ENCODE data around the gene CRYGS. TPM values are rescaled to one million over a fixed set of nuclear protein-coding genes. Genes with fewer than 3 reads are reported as not detected.
A peak's percentile ranks its signal among the peaks of the same experiment; 100 is the strongest.

The CRYGS gene
- total and polyA plus RNA-seq, 2 experiments from 2014 or later, result 2.0 to 2.9 TPM

DNA sequence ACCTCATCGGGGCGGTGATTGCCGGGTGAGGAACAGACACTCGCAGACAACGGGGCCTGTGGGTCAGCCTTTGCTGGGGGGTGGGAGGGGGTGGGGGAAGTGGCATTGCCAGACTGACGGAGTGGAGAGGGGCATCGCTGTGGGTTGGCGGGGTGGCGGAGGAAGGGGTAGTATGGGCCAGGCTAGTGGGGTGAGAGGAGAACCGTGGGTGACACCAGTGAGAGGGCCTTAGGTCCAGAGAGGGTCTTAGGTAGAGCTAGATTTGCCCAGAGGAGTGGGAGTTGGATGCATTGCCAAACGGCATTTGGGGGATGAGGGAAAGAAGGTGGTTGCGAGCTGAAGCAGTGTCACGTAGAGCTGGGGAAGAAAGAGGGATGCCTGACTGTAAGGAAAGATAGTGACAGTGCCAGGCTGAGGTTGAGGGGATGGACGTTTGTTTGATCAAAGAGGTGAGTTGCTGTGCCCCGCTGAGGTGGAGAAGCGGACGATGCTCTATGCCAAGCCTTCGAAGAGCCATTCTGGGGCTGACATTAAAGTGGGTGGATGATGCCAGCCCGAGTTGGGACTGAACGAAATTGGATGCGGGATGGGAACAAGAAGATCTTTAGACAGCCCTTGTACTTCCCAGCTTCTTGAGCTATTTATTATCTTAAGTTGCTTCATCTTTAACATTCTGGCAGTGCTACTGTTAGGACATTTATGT, 26.9 kb upstream of the CRYGS start (continued):
- no peak for TF ChIP-seq CREB1 (CRISPR knock-in tag; IDR thresholded peaks at IDR 0.05; ENCODE audit: low read depth)

DNA sequence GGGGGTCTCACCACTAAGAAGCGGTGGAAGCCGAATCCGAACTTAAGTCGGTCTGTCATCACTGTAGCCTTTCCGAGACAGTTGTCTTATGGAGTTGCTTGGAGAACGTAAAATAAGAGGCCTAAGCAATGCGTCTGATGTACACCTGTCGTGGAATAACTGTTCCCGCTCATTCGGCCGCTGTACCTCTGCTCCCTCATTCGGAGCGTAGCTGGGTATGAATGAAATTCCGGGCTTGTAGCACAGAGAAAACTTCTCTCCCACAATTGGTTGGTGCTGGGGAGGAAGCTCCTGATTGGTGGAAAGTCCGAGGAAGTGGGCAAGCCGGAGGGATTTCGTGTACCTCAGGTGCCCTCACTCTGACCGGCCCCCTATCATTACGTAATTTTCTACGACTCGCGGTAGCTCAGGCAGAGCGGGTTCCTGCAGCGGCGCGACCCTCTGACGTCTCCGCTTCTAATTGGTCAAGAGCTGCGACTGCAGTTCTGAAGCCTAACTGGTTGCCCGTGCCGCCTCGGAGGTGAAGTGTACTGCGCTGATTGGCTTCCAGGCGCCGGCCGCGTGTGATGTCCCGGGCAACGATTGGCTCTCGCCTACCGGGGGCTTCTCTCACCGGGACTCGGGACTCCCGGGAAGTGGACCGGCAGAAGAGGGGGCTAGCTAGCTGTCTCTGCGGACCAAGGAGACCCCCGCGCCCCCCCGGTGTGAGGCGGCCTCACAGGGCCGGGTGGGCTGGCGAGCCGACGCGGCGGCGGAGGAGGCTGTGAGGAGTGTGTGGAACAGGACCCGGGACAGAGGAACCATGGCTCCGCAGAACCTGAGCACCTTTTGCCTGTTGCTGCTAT, 26.1 kb upstream of the CRYGS start, which contains the start of gene DNAJB11:
TSS of gene DNAJB11 (plus strand) at position 625 of the 845 bp plus-strand sequence. CDS start at position 803, 178 bp downstream.
- H3K4me1 Mint-ChIP-seq, result peaks cover 21% of the 10 kb centered on the region
- H3K27me3 Mint-ChIP-seq (ENCODE audit: insufficient read depth, low read depth, poor library complexity), result peaks cover 7% of the 10 kb centered on the region
- Histone ChIP-seq H4K20me1 (replicated peaks; ENCODE audit: insufficient read depth) (peaks cover 3% of the 10 kb centered on the region; the same call in 1 of the 2 replicates), H2AFZ (no peak within 1 kb of the TSS), H3K4me2 (peak within 1 kb of the TSS; percentile 94), H3K36me3 (ENCODE audit: insufficient read depth) (peaks cover 32% of the 10 kb centered on the region), H3K4me1 (ENCODE audit: insufficient read depth) (peaks cover 25% of the 10 kb centered on the region), H3K4me3 (peak within 1 kb of the TSS; percentile 75), H3K79me2 (replicated peaks; ENCODE audit: insufficient read depth) (peaks cover 35% of the 10 kb centered on the region), H3K27me3 (ENCODE audit: insufficient read depth) (no peaks in the 10 kb centered on the region), H3K9me2 (ENCODE audit: insufficient read depth) (no peaks in the 10 kb centered on the region), H3K27ac (ENCODE audit: low read depth) (peak within 1 kb of the TSS; percentile 70; the same call in 1 of the 2 replicates), H3F3A (replicated peaks; ENCODE audit: low read depth) (peaks cover 2% of the 10 kb centered on the region; the same call in 1 of the 2 replicates)
- peak within 1 kb of the TSS; percentile 88 for H3K4me3 Mint-ChIP-seq
- H3K9me3 Mint-ChIP-seq, result no peaks in the 10 kb centered on the region
- DNase-seq (ENCODE audit: low spot score), result peak; percentile 100
- ATAC-seq, result peak; percentile 84
- H3K36me3 Mint-ChIP-seq (ENCODE audit: low read depth), result peaks cover 24% of the 10 kb centered on the region; the same call in 2 of the 3 replicates
- H3K27ac Mint-ChIP-seq, result peak within 1 kb of the TSS; percentile 98
- TF ChIP-seq, protein P1, sequence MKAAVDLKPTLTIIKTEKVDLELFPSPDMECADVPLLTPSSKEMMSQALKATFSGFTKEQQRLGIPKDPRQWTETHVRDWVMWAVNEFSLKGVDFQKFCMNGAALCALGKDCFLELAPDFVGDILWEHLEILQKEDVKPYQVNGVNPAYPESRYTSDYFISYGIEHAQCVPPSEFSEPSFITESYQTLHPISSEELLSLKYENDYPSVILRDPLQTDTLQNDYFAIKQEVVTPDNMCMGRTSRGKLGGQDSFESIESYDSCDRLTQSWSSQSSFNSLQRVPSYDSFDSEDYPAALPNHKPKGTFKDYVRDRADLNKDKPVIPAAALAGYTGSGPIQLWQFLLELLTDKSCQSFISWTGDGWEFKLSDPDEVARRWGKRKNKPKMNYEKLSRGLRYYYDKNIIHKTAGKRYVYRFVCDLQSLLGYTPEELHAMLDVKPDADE (IDR thresholded peaks at IDR 0.05), result peak; percentile 46; the same call in 1 of the 2 replicates
- TF ChIP-seq EZH2 (IDR thresholded peaks at IDR 0.05; ENCODE audit: low read depth, unreplicated experiment) (no peak), EZH2phosphoT487 (IDR thresholded peaks at IDR 0.05; ENCODE audit: unreplicated experiment) (no peak), ZNF331 (CRISPR knock-in tag; IDR thresholded peaks at IDR 0.05; ENCODE audit: low read depth) (no peak), POLR2AphosphoS5 (IDR thresholded peaks at IDR 0.05; ENCODE audit: low read depth) (peak; percentile 88), CREB1 (CRISPR knock-in tag; IDR thresholded peaks at IDR 0.05; ENCODE audit: low read depth) (peak; percentile 96), NANOG (IDR thresholded peaks at IDR 0.05; ENCODE audit: borderline replicate concordance) (no peak)
- TF ChIP-seq, protein P2, sequence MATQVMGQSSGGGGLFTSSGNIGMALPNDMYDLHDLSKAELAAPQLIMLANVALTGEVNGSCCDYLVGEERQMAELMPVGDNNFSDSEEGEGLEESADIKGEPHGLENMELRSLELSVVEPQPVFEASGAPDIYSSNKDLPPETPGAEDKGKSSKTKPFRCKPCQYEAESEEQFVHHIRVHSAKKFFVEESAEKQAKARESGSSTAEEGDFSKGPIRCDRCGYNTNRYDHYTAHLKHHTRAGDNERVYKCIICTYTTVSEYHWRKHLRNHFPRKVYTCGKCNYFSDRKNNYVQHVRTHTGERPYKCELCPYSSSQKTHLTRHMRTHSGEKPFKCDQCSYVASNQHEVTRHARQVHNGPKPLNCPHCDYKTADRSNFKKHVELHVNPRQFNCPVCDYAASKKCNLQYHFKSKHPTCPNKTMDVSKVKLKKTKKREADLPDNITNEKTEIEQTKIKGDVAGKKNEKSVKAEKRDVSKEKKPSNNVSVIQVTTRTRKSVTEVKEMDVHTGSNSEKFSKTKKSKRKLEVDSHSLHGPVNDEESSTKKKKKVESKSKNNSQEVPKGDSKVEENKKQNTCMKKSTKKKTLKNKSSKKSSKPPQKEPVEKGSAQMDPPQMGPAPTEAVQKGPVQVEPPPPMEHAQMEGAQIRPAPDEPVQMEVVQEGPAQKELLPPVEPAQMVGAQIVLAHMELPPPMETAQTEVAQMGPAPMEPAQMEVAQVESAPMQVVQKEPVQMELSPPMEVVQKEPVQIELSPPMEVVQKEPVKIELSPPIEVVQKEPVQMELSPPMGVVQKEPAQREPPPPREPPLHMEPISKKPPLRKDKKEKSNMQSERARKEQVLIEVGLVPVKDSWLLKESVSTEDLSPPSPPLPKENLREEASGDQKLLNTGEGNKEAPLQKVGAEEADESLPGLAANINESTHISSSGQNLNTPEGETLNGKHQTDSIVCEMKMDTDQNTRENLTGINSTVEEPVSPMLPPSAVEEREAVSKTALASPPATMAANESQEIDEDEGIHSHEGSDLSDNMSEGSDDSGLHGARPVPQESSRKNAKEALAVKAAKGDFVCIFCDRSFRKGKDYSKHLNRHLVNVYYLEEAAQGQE (IDR thresholded peaks at IDR 0.05; ENCODE audit: unreplicated experiment), result no peak

Measured in GM23338 (cell line).